Right forelimb (tissue), 1 donor: ENCODE results near the gene KBTBD12.

Experiments
- DNase-seq: peaks from one replicate; pipeline ENCODE4 v3.0.0-alpha.2; 2018

KBTBD12 gene

GRCh38 chr3:127953091-127954035, 38.3 kb downstream of the KBTBD12 start:
- no peak for DNase-seq

- DNase-seq, result peak; percentile 49
These were observed 39.6 kb downstream of the KBTBD12 start for GRCh38 chr3:127954640-127955039.

GRCh38 chr3:127955728-127956127, 40.7 kb downstream of the KBTBD12 start:
- DNase-seq, result no peak

DNA sequence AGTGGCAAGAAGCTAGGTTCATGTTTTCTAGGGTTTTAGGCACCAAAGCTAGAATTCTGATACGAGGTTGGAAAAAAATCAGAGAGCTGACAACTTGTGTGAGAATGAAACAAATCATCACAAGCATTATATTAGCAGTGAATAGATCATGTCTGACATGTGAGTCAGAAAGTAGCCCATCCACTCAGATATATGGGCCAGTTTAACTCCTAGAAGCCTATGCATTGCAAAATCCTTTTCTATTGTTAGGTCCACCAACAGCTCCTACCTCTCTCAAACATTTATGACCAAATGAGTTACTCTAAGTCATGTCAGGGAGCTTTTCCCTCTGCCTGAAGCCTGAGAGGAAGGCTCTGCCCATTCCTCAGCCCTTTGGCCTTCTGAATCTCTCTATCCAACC, 44.0 kb downstream of the KBTBD12 start:
- no peak for DNase-seq

DNA sequence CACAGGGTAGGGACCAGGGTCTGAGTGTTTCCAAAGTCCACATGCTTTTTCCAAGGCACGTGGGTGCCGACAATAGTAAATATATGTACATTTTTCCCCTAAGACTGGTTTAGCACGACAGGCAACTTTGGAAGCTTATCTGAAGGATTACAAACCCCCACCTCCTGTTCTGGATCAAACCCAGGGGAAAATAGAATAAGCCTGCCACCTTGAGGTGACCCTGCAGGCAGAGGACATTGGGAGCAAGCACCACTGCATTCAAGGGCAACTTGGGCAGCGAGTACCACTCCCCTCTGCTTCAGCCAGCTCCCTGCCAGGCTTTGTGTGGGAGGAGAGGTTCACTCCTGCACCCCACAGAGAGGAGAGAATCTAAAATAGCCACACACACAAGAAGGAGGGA, 44.8 kb downstream of the KBTBD12 start:
- no peak for DNase-seq

GRCh38 chr3:127960421-127960965, 45.5 kb downstream of the KBTBD12 start:
- DNase-seq, result no peak

GRCh38 chr3:127961124-127961523, 46.1 kb downstream of the KBTBD12 start:
- no peak for DNase-seq

- DNase-seq, result no peak
These were observed 46.9 kb downstream of the KBTBD12 start for GRCh38 chr3:127961963-127962362.

DNA sequence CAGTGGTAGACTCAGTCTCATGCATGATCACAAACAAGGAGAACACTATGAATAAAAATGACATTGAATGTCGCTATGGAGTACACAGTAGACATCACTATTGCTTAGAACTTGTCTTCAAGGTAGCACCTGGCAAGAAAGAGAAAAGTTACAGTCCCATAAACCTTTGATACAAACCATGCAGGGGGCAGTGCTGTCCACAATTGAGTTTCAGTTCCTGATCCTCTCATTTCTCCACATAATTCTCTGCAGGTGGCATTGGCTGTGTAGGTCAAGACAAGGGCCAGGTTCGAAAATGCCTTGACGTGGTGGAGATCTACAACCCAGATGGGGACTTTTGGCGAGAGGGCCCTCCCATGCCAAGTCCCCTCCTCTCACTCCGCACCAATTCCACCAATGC, 47.9 kb downstream of the KBTBD12 start:
- DNase-seq, result no peak

- no peak for DNase-seq
These were observed 49.0 kb downstream of the KBTBD12 start for GRCh38 chr3:127964053-127964452.

DNA sequence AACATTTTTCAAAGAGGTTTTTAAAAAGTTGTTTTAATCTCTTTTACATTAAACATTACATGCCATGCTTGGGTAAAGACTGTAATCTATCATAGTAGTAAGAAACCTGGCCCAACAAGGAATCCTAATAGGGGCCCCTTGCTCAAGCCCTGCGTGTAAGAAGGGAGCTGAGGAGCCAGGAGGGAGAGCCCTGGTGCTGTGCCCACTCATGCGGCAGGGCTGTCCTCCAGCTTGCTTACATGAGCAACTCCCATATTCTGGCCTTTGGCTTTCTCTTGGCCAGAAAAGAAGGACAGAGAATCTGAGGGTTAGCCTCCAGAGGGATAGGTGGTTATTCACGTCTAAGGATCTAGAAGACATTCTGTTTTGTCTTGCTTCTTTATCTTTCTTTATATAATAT, 49.8 kb downstream of the KBTBD12 start:
- DNase-seq, result no peak

DNA sequence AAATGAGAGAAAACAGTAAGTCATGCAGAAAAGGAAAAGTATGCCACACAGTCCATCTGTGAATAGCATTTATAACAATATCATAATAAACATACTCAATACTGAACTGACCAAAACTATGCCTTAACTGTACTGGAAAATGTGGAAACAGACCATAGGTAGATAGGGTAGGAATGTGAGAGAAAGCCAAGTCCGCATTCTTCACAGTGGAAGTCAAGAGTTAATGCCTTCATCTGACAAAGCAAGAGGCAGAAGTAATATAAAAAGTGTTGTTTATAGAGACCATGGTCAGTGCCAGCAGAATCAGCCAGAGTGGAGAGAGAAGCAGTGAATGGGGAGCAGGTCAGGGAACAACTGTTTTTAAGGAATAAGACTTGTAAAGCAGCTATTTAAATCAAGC, 52.3 kb downstream of the KBTBD12 start:
- DNase-seq, result no peak

GRCh38 chr3:127970966-127971592, 56.0 kb downstream of the KBTBD12 start:
- no peak for DNase-seq

DNA sequence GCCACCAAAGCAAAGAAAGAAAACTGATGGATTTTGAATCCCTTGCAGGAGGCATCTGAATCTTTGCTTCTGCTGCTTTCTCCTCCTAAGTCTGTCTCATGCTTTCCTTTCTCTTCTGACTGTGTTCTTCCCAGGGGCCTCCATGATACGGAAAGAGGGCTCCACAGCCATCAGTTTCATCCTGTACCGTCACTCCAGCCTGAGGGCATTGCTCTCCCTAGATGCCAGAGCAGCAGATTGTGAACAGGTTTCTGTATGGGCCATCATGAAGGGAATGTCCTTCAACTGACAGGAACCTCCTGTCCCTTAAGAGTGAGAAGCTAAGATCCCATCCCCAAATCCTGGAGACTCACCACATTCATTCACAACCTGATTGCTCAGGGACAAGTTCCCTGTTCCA, 59.2 kb downstream of the KBTBD12 start:
- DNase-seq, result no peak

GRCh38 chr3:127975153-127976029, 60.4 kb downstream of the KBTBD12 start:
- no peak for DNase-seq

DNA sequence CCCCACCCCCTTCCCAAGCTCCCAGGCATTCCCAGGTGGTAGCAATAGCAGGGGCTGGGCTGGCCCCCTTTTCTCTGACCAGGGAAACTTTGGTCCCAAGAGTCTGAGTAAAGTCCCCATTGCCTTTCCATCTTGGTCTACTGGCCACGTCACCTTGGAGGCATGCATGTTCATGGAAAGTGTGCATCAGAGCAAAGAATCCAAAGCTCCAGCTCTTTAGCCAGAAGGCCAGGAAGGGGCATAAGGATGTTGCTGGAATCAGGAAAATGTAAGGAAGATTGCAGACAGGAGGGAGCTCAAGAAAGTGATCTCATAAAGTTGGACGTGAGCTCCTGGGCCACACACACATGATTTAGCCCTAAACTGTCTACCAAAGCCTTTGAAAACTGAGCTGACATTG, 63.6 kb downstream of the KBTBD12 start:
- DNase-seq, result no peak

DNA sequence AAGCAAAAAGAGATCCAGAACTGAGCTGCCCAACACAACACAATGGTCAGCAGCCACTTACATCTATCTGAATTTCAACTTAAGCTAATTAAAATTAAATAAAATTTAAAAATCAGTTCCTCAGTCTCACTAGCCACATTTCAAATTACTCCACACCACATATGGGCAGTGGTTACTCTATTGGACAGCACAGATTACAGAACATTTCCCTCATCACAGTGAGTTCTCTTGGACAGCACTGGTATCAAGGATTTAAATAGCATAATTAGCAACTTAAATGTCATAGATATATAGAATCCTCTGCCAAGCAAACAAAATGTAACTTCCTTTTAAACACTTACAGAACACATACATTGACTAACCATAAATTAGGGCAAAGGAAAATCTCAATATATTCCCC, 64.4 kb downstream of the KBTBD12 start:
- no peak for DNase-seq

- DNase-seq, result no peak
These were observed 66.1 kb downstream of the KBTBD12 start for GRCh38 chr3:127981097-127981496.

DNA sequence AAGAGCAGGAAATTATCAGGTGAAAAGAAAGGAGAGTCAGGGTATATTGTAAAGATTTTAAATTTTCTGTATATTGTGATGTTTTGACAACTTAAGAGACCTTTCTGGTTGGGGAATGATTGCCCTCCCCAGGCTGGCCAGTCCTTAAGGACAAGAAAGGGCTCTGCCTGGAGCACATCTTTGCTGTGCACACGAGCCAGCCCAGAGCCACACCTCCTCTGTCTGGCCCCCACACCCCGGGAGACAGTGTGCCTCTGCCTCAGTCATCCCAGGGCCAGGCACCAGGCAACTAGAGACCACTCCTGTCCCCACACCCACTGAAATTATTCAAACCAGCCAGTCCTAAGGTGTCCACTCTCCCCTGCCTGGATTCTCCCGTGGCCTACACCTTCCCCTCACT, 67.1 kb downstream of the KBTBD12 start:
- DNase-seq, result no peak

DNA sequence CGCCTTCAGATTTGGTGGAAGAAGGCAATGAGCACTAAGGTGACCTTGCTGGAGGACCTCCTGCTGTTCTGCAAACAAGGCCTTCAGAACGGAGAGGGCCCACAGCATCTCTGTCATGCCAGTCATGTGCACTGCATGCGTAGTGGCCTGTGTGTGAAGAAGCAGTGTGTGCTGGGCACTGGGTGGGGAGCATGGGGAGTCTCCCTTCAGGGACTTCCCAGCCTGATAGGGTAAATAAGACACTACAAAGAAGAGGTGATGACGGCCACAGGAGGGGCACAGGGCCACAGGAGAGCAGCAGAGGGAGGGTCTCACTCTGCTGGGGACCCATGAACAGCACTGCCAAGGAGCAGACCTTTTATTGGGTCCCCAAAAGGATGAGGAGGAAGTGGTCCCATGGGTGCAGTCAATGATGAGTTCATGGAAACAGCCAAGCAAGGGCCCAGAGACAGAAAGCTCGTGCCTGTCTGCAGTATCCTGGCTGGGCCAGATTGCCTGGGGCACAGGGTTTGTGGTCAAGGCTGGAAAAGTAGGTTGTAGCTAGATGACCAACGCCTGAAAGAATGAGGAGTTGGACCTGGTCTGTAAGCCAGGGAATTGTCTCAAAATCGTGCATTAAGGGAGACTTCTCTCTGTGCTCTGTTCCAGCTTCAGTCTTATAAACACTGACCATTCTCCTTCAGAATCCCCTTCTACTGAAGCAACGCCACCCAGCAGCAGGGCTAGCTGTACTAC, 69.4 kb downstream of the KBTBD12 start:
- no peak for DNase-seq

- no peak for DNase-seq
These were observed 70.2 kb downstream of the KBTBD12 start for GRCh38 chr3:127985216-127985615.

- no peak for DNase-seq
These were observed 70.7 kb downstream of the KBTBD12 start for GRCh38 chr3:127985655-127986225.
